H1 (cell line): ENCODE measurements around the gene ARID1B. TPM values are rescaled to one million over a fixed set of nuclear protein-coding genes. Genes with fewer than 3 reads are reported as not detected.
A peak's percentile ranks its signal among the peaks of the same experiment; 100 is the strongest.

Experiments
- CTCF ChIA-PET: fragments of 300-600 bp; sonication (Branson Sonifier 250); formaldehyde crosslinking; loops from one replicate; lab custom pipeline; 2021; ENCODE audit not compliant: partially characterized antibody; lab: Charles Lee
- POLR2A ChIA-PET: fragments of 300-600 bp; sonication (Branson Sonifier 250); formaldehyde crosslinking; loops from one replicate; lab custom pipeline; 2021; ENCODE audit warnings: inconsistent platforms; ENCODE audit not compliant: partially characterized antibody; lab: Charles Lee
- DNase-seq, 2 experiments: peaks; one replicate each; pipeline versions ENCODE4 v3.0.0 to v3.0.0-alpha.2; 2010 to 2022; ENCODE audit warnings: low spot score in 2 of 2, low read depth in 1 of 2, mixed read lengths in 1 of 2
- FAIRE-seq: peaks from 2 replicates; lab custom pipeline; 2011; peaks lifted over from hg19 to GRCh38; lab: Jason Lieb, UNC
- H2AFZ ChIP-seq: 2 replicates; pipeline ENCODE4 v1.8.1; 2012; ENCODE audit warnings: low read length, inconsistent platforms
- H2AK5ac ChIP-seq: 2 replicates; pipeline ENCODE4 v1.6.1; 2013; ENCODE audit warnings: low read depth, low read length
- H2BK120ac ChIP-seq: replicated peaks from 2 replicates; pipeline ENCODE3; 2013; ENCODE audit warnings: low read depth, low read length, inconsistent platforms
- H2BK12ac ChIP-seq: 2 replicates; pipeline ENCODE4 v1.6.1; 2013; ENCODE audit warnings: low read depth, low read length
- H2BK15ac ChIP-seq: 2 replicates; pipeline ENCODE4 v1.6.1; 2013; ENCODE audit warnings: low read length
- H2BK20ac ChIP-seq: 2 replicates; pipeline ENCODE4 v1.6.1; 2013; ENCODE audit warnings: low read length
- H2BK5ac ChIP-seq: 2 replicates; pipeline ENCODE4 v1.6.1; 2013; ENCODE audit warnings: low read depth, low read length
- H3K14ac ChIP-seq: 2 replicates; pipeline ENCODE4 v1.6.1; 2013; ENCODE audit warnings: inconsistent platforms; ENCODE audit not compliant: insufficient read length
- H3K18ac ChIP-seq: 2 replicates; pipeline ENCODE4 v1.6.1; 2013; ENCODE audit warnings: low read length; ENCODE audit errors: extremely low read depth
- H3K23ac ChIP-seq: 2 replicates; pipeline ENCODE4 v1.6.1; 2013; ENCODE audit warnings: inconsistent platforms; ENCODE audit not compliant: insufficient read length
- H3K23me2 ChIP-seq: 2 replicates; pipeline ENCODE4 v1.6.1; 2013; ENCODE audit warnings: low read depth, low read length
- H3K27ac ChIP-seq: 2 replicates; pipeline ENCODE4 v1.6.1; 2011; ENCODE audit warnings: low read depth, low read length, inconsistent platforms
- H3K27me3 ChIP-seq, 4 experiments: replicated peaks in 1 of 4; 1 replicate in 1 of 4; 2 replicates in 3 of 4; pipeline versions ENCODE4 v1.6.1 to v1.8.1; 2011 to 2013; ENCODE audit warnings: low read length in 3 of 4, mild to moderate bottlenecking in 3 of 4, inconsistent platforms in 2 of 4, mixed read lengths in 2 of 4, moderate library complexity in 1 of 4; ENCODE audit not compliant: control insufficient read depth in 3 of 4, insufficient read depth in 3 of 4; ENCODE audit errors: extremely low read depth in 1 of 4
- H3K36me3 ChIP-seq, 4 experiments: 2 replicates each; pipeline versions ENCODE4 v1.6.1 to v1.8.1; 2011 to 2013; ENCODE audit warnings: mild to moderate bottlenecking in 4 of 4, low read length in 3 of 4, moderate library complexity in 2 of 4, control low read depth in 1 of 4, inconsistent platforms in 1 of 4; ENCODE audit not compliant: insufficient read depth in 4 of 4, control insufficient read depth in 2 of 4
- H3K4ac ChIP-seq: replicated peaks from 2 replicates; pipeline ENCODE3; 2013; ENCODE audit warnings: low read length, low read depth, mixed read lengths, inconsistent platforms; ENCODE audit not compliant: insufficient read length
- H3K4me1 ChIP-seq, 4 experiments: replicated peaks in 1 of 4; 1 replicate in 1 of 4; 2 replicates in 3 of 4; pipeline versions ENCODE4 v1.6.1 to v1.8.1; 2011 to 2013; ENCODE audit warnings: low read length in 3 of 4, inconsistent platforms in 2 of 4, mixed read lengths in 1 of 4; ENCODE audit not compliant: insufficient read depth in 4 of 4, control insufficient read depth in 3 of 4
- H3K4me2 ChIP-seq, 2 experiments: 2 replicates each; pipeline versions ENCODE4 v1.6.1 to v1.8.1; 2011 to 2013; ENCODE audit warnings: low read depth in 2 of 2, low read length in 2 of 2, control low read depth in 1 of 2, inconsistent platforms in 1 of 2, mild to moderate bottlenecking in 1 of 2; ENCODE audit not compliant: insufficient read depth in 1 of 2
- H3K4me3 ChIP-seq, 4 experiments: fragments of 200-600, 300-600 bp in 1 of 4; sonication (generic), shearing (Covaris generic), sonication (Bioruptor Twin) in 1 of 4; 2 replicates each; pipeline versions ENCODE4 v1.5.1 to v1.8.1; 2011 to 2016; ENCODE audit warnings: low read length in 4 of 4, low read depth in 3 of 4, control low read depth in 2 of 4, inconsistent platforms in 2 of 4, mild to moderate bottlenecking in 2 of 4, mixed read lengths in 1 of 4, moderate library complexity in 1 of 4; ENCODE audit not compliant: insufficient read depth in 2 of 4; ENCODE audit errors: extremely low read depth in 1 of 4
- H3K56ac ChIP-seq: replicated peaks from 2 replicates; pipeline ENCODE3; 2013; ENCODE audit warnings: low read depth, mild to moderate bottlenecking, mixed read lengths, low read length, inconsistent platforms; ENCODE audit not compliant: insufficient read length
- H3K79me1 ChIP-seq: 2 replicates; pipeline ENCODE4 v1.6.1; 2013; ENCODE audit warnings: low read depth, low read length, control low read depth
- H3K79me2 ChIP-seq, 2 experiments: 2 replicates each; pipeline versions ENCODE4 v1.6.1 to v1.8.1; 2012 to 2013; ENCODE audit warnings: low read length in 2 of 2, mild to moderate bottlenecking in 2 of 2, inconsistent platforms in 1 of 2; ENCODE audit not compliant: insufficient read depth in 2 of 2, control insufficient read depth in 1 of 2
- H3K9ac ChIP-seq, 4 experiments: replicated peaks in 1 of 4; 1 replicate in 1 of 4; 2 replicates in 3 of 4; pipeline versions ENCODE4 v1.6.1 to v1.8.1; 2011 to 2013; ENCODE audit warnings: low read depth in 3 of 4, low read length in 3 of 4, control low read depth in 2 of 4, mild to moderate bottlenecking in 2 of 4, moderate library complexity in 2 of 4, inconsistent platforms in 1 of 4; ENCODE audit errors: extremely low read depth in 1 of 4
- H3K9me3 ChIP-seq, 2 experiments: 2 replicates each; pipeline versions ENCODE4 v1.6.1 to v1.8.1; 2012 to 2013; ENCODE audit warnings: mild to moderate bottlenecking in 2 of 2, moderate library complexity in 2 of 2, control low read depth in 1 of 2, inconsistent platforms in 1 of 2, low read depth in 1 of 2, low read length in 1 of 2, mixed read lengths in 1 of 2; ENCODE audit not compliant: insufficient read depth in 2 of 2
- H4K20me1 ChIP-seq, 2 experiments: replicated peaks in 1 of 2; 2 replicates each; pipeline versions ENCODE3 to v1.8.1; 2011 to 2013; ENCODE audit warnings: inconsistent platforms in 2 of 2, low read length in 2 of 2, mild to moderate bottlenecking in 1 of 2; ENCODE audit not compliant: insufficient read depth in 2 of 2, control insufficient read depth in 1 of 2
- H4K5ac ChIP-seq: 2 replicates; pipeline ENCODE4 v1.6.1; 2013; ENCODE audit warnings: low read length, low read depth, mixed read lengths, inconsistent platforms; ENCODE audit not compliant: insufficient read length
- H4K8ac ChIP-seq: 2 replicates; pipeline ENCODE4 v1.8.0; 2013; ENCODE audit warnings: mild to moderate bottlenecking, moderate library complexity, low read length, inconsistent platforms; ENCODE audit not compliant: insufficient read depth; ENCODE audit errors: extremely low read depth
- H4K91ac ChIP-seq: replicated peaks from 2 replicates; pipeline ENCODE3; 2013; ENCODE audit warnings: low read length, mixed read lengths, inconsistent platforms; ENCODE audit not compliant: insufficient read length
- BCL11A ChIP-seq, 2 experiments: IDR thresholded peaks; one replicate each; pipeline ENCODE4 v1.6.1; 2011; ENCODE audit warnings: low read depth in 2 of 2, low read length in 2 of 2, mild to moderate bottlenecking in 2 of 2
- GTF2F1 ChIP-seq: IDR thresholded peaks from 2 replicates; pipeline ENCODE4 v1.6.1; 2012; ENCODE audit warnings: low read depth, low read length, improper control_type of control experiment, borderline replicate concordance
- HDAC6 ChIP-seq: IDR thresholded peaks from one replicate; pipeline ENCODE4 v1.7.1; 2012; ENCODE audit warnings: low read depth, mild to moderate bottlenecking, inconsistent platforms, low read length, moderate library complexity
- JUND ChIP-seq: IDR thresholded peaks from 2 replicates; pipeline ENCODE4 v1.6.1; 2011; ENCODE audit warnings: mild to moderate bottlenecking, improper control_type of control experiment, low read length
- POLR2AphosphoS5 ChIP-seq: IDR thresholded peaks from 2 replicates; pipeline ENCODE4 v1.6.1; 2011; ENCODE audit warnings: low read depth, low read length
- POU5F1 ChIP-seq: IDR thresholded peaks from 2 replicates; pipeline ENCODE4 v1.6.1; 2011; ENCODE audit warnings: low read depth, mild to moderate bottlenecking, low read length, moderate library complexity
- RBBP5 ChIP-seq: IDR thresholded peaks from 2 replicates; pipeline ENCODE4 v1.7.1; 2012; ENCODE audit warnings: low read depth, mild to moderate bottlenecking, inconsistent platforms, low read length, moderate library complexity, borderline replicate concordance
- RFX5 ChIP-seq: IDR thresholded peaks from 2 replicates; pipeline ENCODE4 v1.6.1; 2011; ENCODE audit warnings: low read depth, low read length, improper control_type of control experiment, borderline replicate concordance
- SAP30 ChIP-seq: fragments of 300-600 bp; sonication (generic); IDR thresholded peaks from 2 replicates; pipeline ENCODE4 v1.7.1; 2012; ENCODE audit warnings: low read length, moderate library complexity, mild to moderate bottlenecking, inconsistent platforms; ENCODE audit not compliant: insufficient read depth, insufficient replicate concordance
- TEAD4 ChIP-seq: IDR thresholded peaks from 2 replicates; pipeline ENCODE4 v1.6.1; 2012; ENCODE audit warnings: low read depth, low read length, inconsistent platforms, mixed read lengths
- WGBS, 2 experiments: shearing (Covaris generic) in 1 of 2; methylation state at CpG; one replicate each; pipeline versions ENCODE4 v1.1.6 to v1.1.7; 2013 to 2015; ENCODE audit warnings: low lambda C conversion rate in 2 of 2, mixed read lengths in 2 of 2, inconsistent platforms in 1 of 2, low coverage in 1 of 2, missing lambda C conversion rate in 1 of 2; ENCODE audit not compliant: insufficient replicate concordance in 2 of 2, insufficient coverage in 1 of 2, insufficient read length in 1 of 2; ENCODE audit errors: extremely low coverage in 1 of 2, missing lambda C conversion rate in 1 of 2; 5-methylcytosine and 5-hydroxymethylcytosine counted together
- polyA plus RNA-seq, 7 experiments: library from polyadenylated mRNA; depleted of rRNA in 3 of 7; stranded (reverse) in 5 of 7; unstranded in 2 of 7; fragments of >200 nt in 5 of 7; fragments of 200-250 nt in 2 of 7; gene quantifications; 1 replicate in 5 of 7; 2 replicates in 1 of 7; 4 replicates in 1 of 7; pipeline versions ENCODE4 v1.2.1 to v1.2.3, GENCODE V29; 2011 to 2013; ENCODE audit warnings: missing spikeins in 2 of 7, mixed read lengths in 2 of 7
- total RNA-seq: library from RNA; stranded (reverse); fragmentation: NEBNext Ultra II Directional; extraction: Animal tissue kit (Norgen Biotek cat#: 25700); gene quantifications from 2 replicates; pipeline ENCODE4 v1.2.1, GENCODE V29; 2021
- TF ChIP-seq, protein P1 (sequence below): IDR thresholded peaks from 2 replicates; pipeline ENCODE4 v1.6.1; 2012; ENCODE audit warnings: low read length, inconsistent platforms
- TF ChIP-seq, protein P2 (sequence below): IDR thresholded peaks from 2 replicates; pipeline ENCODE4 v1.6.1; 2012; ENCODE audit warnings: inconsistent platforms

ARID1B gene
- total and polyA plus RNA-seq, 2 of the 8 experiments (the other 6 are each of a cell fraction or from before 2014, with no cell fraction given) = 24.3 to 70.3 TPM

DNA sequence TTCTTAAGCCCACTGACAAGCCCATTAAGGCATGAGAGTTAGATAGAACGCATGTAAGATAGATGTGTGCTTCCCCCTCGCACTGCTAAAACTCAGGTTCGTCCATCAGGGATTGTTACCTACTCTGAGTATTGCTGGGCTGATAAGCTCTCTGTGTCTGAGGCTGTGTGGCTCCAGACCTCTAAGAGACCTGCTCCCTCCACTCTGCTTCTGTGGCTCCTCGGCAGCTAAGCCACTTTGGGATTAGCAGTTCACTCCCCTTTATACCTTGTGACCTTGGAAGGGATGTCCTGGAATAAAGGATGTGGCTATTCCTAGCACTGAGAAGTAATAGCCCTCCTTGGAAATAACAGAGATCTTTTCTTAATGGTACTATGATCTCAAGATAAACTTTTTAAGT lies 381.3 kb downstream of the ARID1B start:
- CTCF ChIA-PET = interaction anchor here (0.8 to 10.7 kb wide), 18 partner anchors 12 to 216 kb away, joined by 3 to 88 read pairs (median 4); no protein-coding TSS in a partner anchor
- TF ChIP-seq POU5F1 = no peak
- TF ChIP-seq POLR2AphosphoS5 = no peak
- no peak for TF ChIP-seq HDAC6
- TF ChIP-seq SAP30 = no peak
- TF ChIP-seq, protein P1, sequence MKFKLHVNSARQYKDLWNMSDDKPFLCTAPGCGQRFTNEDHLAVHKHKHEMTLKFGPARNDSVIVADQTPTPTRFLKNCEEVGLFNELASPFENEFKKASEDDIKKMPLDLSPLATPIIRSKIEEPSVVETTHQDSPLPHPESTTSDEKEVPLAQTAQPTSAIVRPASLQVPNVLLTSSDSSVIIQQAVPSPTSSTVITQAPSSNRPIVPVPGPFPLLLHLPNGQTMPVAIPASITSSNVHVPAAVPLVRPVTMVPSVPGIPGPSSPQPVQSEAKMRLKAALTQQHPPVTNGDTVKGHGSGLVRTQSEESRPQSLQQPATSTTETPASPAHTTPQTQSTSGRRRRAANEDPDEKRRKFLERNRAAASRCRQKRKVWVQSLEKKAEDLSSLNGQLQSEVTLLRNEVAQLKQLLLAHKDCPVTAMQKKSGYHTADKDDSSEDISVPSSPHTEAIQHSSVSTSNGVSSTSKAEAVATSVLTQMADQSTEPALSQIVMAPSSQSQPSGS = no peak
- TF ChIP-seq RBBP5 = no peak
- no peak for TF ChIP-seq TEAD4
- no peak for TF ChIP-seq RFX5
- TF ChIP-seq, protein P2, sequence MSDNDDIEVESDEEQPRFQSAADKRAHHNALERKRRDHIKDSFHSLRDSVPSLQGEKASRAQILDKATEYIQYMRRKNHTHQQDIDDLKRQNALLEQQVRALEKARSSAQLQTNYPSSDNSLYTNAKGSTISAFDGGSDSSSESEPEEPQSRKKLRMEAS = no peak
- no peak for TF ChIP-seq JUND
- no peak for TF ChIP-seq GTF2F1
- no peak for TF ChIP-seq BCL11A (IDR thresholded peaks at IDR 0.05; ENCODE audit: low read depth in 2 of 2, low read length in 2 of 2)

More for the DNA sequence above, 381.3 kb downstream of the ARID1B start:
- peaks cover 0 to 2% of the 10 kb centered on the region in 2 experiments for H4K20me1 ChIP-seq
- no peak overlapping the region for H3K4me3 ChIP-seq
- H2BK15ac ChIP-seq = 0 out of 2 replicates have a peak overlapping the region, but pooled peaks have one; percentile 6
- H2BK5ac ChIP-seq = no peak overlapping the region
- no peak overlapping the region for H3K4me2 ChIP-seq
- H3K79me2 ChIP-seq = no peaks in the 10 kb centered on the region
- H4K8ac ChIP-seq = no peak overlapping the region
- H3K79me1 ChIP-seq = no peaks in the 10 kb centered on the region
- no peak overlapping the region for H3K4ac ChIP-seq
- POLR2A ChIA-PET = interaction anchor here (0.5 to 2.5 kb wide), 3 partner anchors 13 to 31 kb away, joined by 4 to 11 read pairs (median 4); no protein-coding TSS in a partner anchor
- H3K27ac ChIP-seq = no peak overlapping the region
- WGBS, 2 experiments = 90% methylated on average over 4 of the region's 4 CpGs; no CpG with 5 or more reads in 1 of the 2 experiments
- H4K5ac ChIP-seq = no peak overlapping the region
- H3K23me2 ChIP-seq = no peaks in the 10 kb centered on the region
- H2BK12ac ChIP-seq = no peak overlapping the region
- no peak overlapping the region for H3K14ac ChIP-seq
- no peak overlapping the region for H4K91ac ChIP-seq
- no peak for FAIRE-seq
- H3K9ac ChIP-seq = no peak overlapping the region
- no peak overlapping the region for H3K23ac ChIP-seq
- H3K27me3 ChIP-seq = no peaks in the 10 kb centered on the region
- H3K9me3 ChIP-seq = no peaks in the 10 kb centered on the region
- H2AFZ ChIP-seq = no peak overlapping the region
- no peak overlapping the region for H3K56ac ChIP-seq
- no peak overlapping the region for H2BK20ac ChIP-seq
- no peak for DNase-seq
- H2BK120ac ChIP-seq = no peak overlapping the region
- no peak overlapping the region for H3K18ac ChIP-seq
- H3K4me1 ChIP-seq = peaks cover 3 to 17% (median 13%) of the 10 kb centered on the region in 4 experiments
- peaks cover 0 to 3% (median 0%) of the 10 kb centered on the region in 4 experiments; a peak in 1 of 8 replicates for H3K36me3 ChIP-seq
- H2AK5ac ChIP-seq = no peak overlapping the region
